Measurements from ENCODE around the gene HOXA7. TPM values are rescaled to one million over a fixed set of nuclear protein-coding genes. Genes with fewer than 3 reads are reported as not detected.
A peak's percentile ranks its signal among the peaks of the same experiment; 100 is the strongest.

Gene HOXA7
- polyA plus RNA-seq: 2.3 TPM
- long read RNA-seq, donor 1, partial matches to known transcripts: 0 of 4 reads
- long read RNA-seq, donor 1, other reads (novel, unspliced or antisense): 0 of 4 reads
- long read RNA-seq, donor 2: 0 reads
- long read RNA-seq, donor 3, transcript HOXA7-201 (2 exons, 2,018 nt): major isoform, 6 of 6 reads
- long read RNA-seq, donor 3, partial matches to known transcripts: 0 of 6 reads
- long read RNA-seq, donor 3, other reads (novel, unspliced or antisense): 0 of 6 reads
- long read RNA-seq, donor 4: 0 reads
- long read RNA-seq, donor 5, partial matches to known transcripts: 0 of 1 reads
- long read RNA-seq, donor 5, other reads (novel, unspliced or antisense): 0 of 1 reads
- long read RNA-seq, donor 6, partial matches to known transcripts: 0 of 1 reads
- long read RNA-seq, donor 6, other reads (novel, unspliced or antisense): 0 of 1 reads
- long read RNA-seq, donor 7, partial matches to known transcripts: 0 of 3 reads
- long read RNA-seq, donor 7, other reads (novel, unspliced or antisense): 0 of 3 reads
- long read RNA-seq, donor 8, transcript HOXA7-201 (2 exons, 2,018 nt): major isoform, 6 of 6 reads
- long read RNA-seq, donor 8, partial matches to known transcripts: 0 of 6 reads
- long read RNA-seq, donor 8, other reads (novel, unspliced or antisense): 0 of 6 reads
- long read RNA-seq, donor 9, partial matches to known transcripts: 0 of 2 reads
- long read RNA-seq, donor 9, other reads (novel, unspliced or antisense): 0 of 2 reads
- long read RNA-seq, donor 10, partial matches to known transcripts: 0 of 2 reads
- long read RNA-seq, donor 10, other reads (novel, unspliced or antisense): 0 of 2 reads
- long read RNA-seq, donor 11, partial matches to known transcripts: 0 of 3 reads
- long read RNA-seq, donor 11, other reads (novel, unspliced or antisense): 0 of 3 reads

GRCh38 chr7:27156508-27156898, at the start of gene HOXA7:
HOXA7 (minus strand) TSS chr7:27156675; CDS start chr7:27156545, 130 bp downstream.
- DNase-seq: no peak
- Histone ChIP-seq H3K27me3 (ENCODE audit: control insufficient read depth, insufficient read depth, low read length) (peaks cover 97% of the 10 kb centered on the region), H3K4me3 (ENCODE audit: low read length) (peak within 1 kb of the TSS; percentile 63), H3K36me3 (ENCODE audit: control insufficient read depth, insufficient read depth, low read length) (no peaks in the 10 kb centered on the region), H3K27ac (ENCODE audit: low read length) (peak within 1 kb of the TSS; percentile 69), H3K4me1 (ENCODE audit: control insufficient read depth, insufficient read depth, low read length) (peaks cover 17% of the 10 kb centered on the region), H3K9me3 (ENCODE audit: control insufficient read depth, low read depth, low read length) (peaks cover 26% of the 10 kb centered on the region)
- WGBS (ENCODE audit: insufficient coverage, low lambda C conversion rate): no CpG with 5 or more reads among the region's 33 CpGs

- peaks cover 30% of the 10 kb centered on the region for H3K4me1 ChIP-seq (ENCODE audit: control insufficient read depth, insufficient read depth, low read length)
- no peaks in the 10 kb centered on the region for H3K36me3 ChIP-seq (ENCODE audit: control insufficient read depth, insufficient read depth, low read length)
- H3K27ac ChIP-seq (ENCODE audit: low read length): no peak overlapping the region
- 0% methylated on average over 1 of the region's 52 CpGs for WGBS (ENCODE audit: insufficient coverage, low lambda C conversion rate)
- no peak for DNase-seq
- peaks cover 99% of the 10 kb centered on the region for H3K27me3 ChIP-seq (ENCODE audit: control insufficient read depth, insufficient read depth, low read length)
- no peak overlapping the region for H3K4me3 ChIP-seq (ENCODE audit: low read length)
- peaks cover 10% of the 10 kb centered on the region for H3K9me3 ChIP-seq (ENCODE audit: control insufficient read depth, low read depth, low read length)
Observed at GRCh38 chr7:27205325-27206280, 49.1 kb upstream of the HOXA7 start.

GRCh38 chr7:27204851-27205322, 48.4 kb upstream of the HOXA7 start:
- peaks cover 10% of the 10 kb centered on the region for H3K9me3 ChIP-seq (ENCODE audit: control insufficient read depth, low read depth, low read length)
- H3K27me3 ChIP-seq (ENCODE audit: control insufficient read depth, insufficient read depth, low read length): peaks cover 98% of the 10 kb centered on the region
- no CpG with 5 or more reads among the region's 41 CpGs for WGBS (ENCODE audit: insufficient coverage, low lambda C conversion rate)
- H3K27ac ChIP-seq (ENCODE audit: low read length): no peak overlapping the region
- peaks cover 27% of the 10 kb centered on the region for H3K4me1 ChIP-seq (ENCODE audit: control insufficient read depth, insufficient read depth, low read length)
- peak in 1 of 2 donors; percentile 30 for DNase-seq
- no peak overlapping the region for H3K4me3 ChIP-seq (ENCODE audit: low read length)
- no peaks in the 10 kb centered on the region for H3K36me3 ChIP-seq (ENCODE audit: control insufficient read depth, insufficient read depth, low read length)

GRCh38 chr7:27203964-27204594, 47.6 kb upstream of the HOXA7 start:
- H3K4me1 ChIP-seq (ENCODE audit: control insufficient read depth, insufficient read depth, low read length): peaks cover 20% of the 10 kb centered on the region
- no peak overlapping the region for H3K4me3 ChIP-seq (ENCODE audit: low read length)
- H3K27me3 ChIP-seq (ENCODE audit: control insufficient read depth, insufficient read depth, low read length): peaks cover 94% of the 10 kb centered on the region
- no peaks in the 10 kb centered on the region for H3K36me3 ChIP-seq (ENCODE audit: control insufficient read depth, insufficient read depth, low read length)
- no peak for DNase-seq
- no peak overlapping the region for H3K27ac ChIP-seq (ENCODE audit: low read length)
- no CpG with 5 or more reads among the region's 4 CpGs for WGBS (ENCODE audit: insufficient coverage, low lambda C conversion rate)
- H3K9me3 ChIP-seq (ENCODE audit: control insufficient read depth, low read depth, low read length): peaks cover 11% of the 10 kb centered on the region

- H3K4me3 ChIP-seq (ENCODE audit: low read length): no peak overlapping the region
- DNase-seq: no peak
- no peak overlapping the region for H3K27ac ChIP-seq (ENCODE audit: low read length)
- H3K27me3 ChIP-seq (ENCODE audit: control insufficient read depth, insufficient read depth, low read length): peaks cover 94% of the 10 kb centered on the region
- peaks cover 15% of the 10 kb centered on the region for H3K9me3 ChIP-seq (ENCODE audit: control insufficient read depth, low read depth, low read length)
- no peaks in the 10 kb centered on the region for H3K36me3 ChIP-seq (ENCODE audit: control insufficient read depth, insufficient read depth, low read length)
- no CpG with 5 or more reads among the region's 10 CpGs for WGBS (ENCODE audit: insufficient coverage, low lambda C conversion rate)
- peaks cover 20% of the 10 kb centered on the region for H3K4me1 ChIP-seq (ENCODE audit: control insufficient read depth, insufficient read depth, low read length)
Observed at GRCh38 chr7:27203365-27203953, 47.0 kb upstream of the HOXA7 start.

- Histone ChIP-seq H3K9me3 (ENCODE audit: control insufficient read depth, low read depth, low read length) (peaks cover 15% of the 10 kb centered on the region), H3K27ac (ENCODE audit: low read length) (no peak overlapping the region), H3K36me3 (ENCODE audit: control insufficient read depth, insufficient read depth, low read length) (no peaks in the 10 kb centered on the region), H3K4me1 (ENCODE audit: control insufficient read depth, insufficient read depth, low read length) (peaks cover 20% of the 10 kb centered on the region), H3K27me3 (ENCODE audit: control insufficient read depth, insufficient read depth, low read length) (peaks cover 94% of the 10 kb centered on the region), H3K4me3 (ENCODE audit: low read length) (no peak overlapping the region)
- no CpG with 5 or more reads among the region's 3 CpGs for WGBS (ENCODE audit: insufficient coverage, low lambda C conversion rate)
- no peak for DNase-seq
Observed at GRCh38 chr7:27202862-27203134, 46.3 kb upstream of the HOXA7 start.

GRCh38 chr7:27202018-27202861, 45.8 kb upstream of the HOXA7 start:
- H3K36me3 ChIP-seq (ENCODE audit: control insufficient read depth, insufficient read depth, low read length): no peaks in the 10 kb centered on the region
- H3K4me1 ChIP-seq (ENCODE audit: control insufficient read depth, insufficient read depth, low read length): peaks cover 20% of the 10 kb centered on the region
- no peak overlapping the region for H3K27ac ChIP-seq (ENCODE audit: low read length)
- WGBS (ENCODE audit: insufficient coverage, low lambda C conversion rate): no CpG with 5 or more reads among the region's 30 CpGs
- H3K9me3 ChIP-seq (ENCODE audit: control insufficient read depth, low read depth, low read length): peaks cover 15% of the 10 kb centered on the region
- DNase-seq: no peak
- peaks cover 95% of the 10 kb centered on the region for H3K27me3 ChIP-seq (ENCODE audit: control insufficient read depth, insufficient read depth, low read length)
- H3K4me3 ChIP-seq (ENCODE audit: low read length): no peak overlapping the region

- WGBS (ENCODE audit: insufficient coverage, low lambda C conversion rate): 20% methylated on average over 1 of the region's 4 CpGs
- H3K4me1 ChIP-seq (ENCODE audit: control insufficient read depth, insufficient read depth, low read length): peaks cover 20% of the 10 kb centered on the region
- H3K27me3 ChIP-seq (ENCODE audit: control insufficient read depth, insufficient read depth, low read length): peaks cover 91% of the 10 kb centered on the region
- H3K9me3 ChIP-seq (ENCODE audit: control insufficient read depth, low read depth, low read length): peaks cover 15% of the 10 kb centered on the region
- no peak for DNase-seq
- no peak overlapping the region for H3K4me3 ChIP-seq (ENCODE audit: low read length)
- no peak overlapping the region for H3K27ac ChIP-seq (ENCODE audit: low read length)
- H3K36me3 ChIP-seq (ENCODE audit: control insufficient read depth, insufficient read depth, low read length): no peaks in the 10 kb centered on the region
Observed at GRCh38 chr7:27201580-27202017, 45.1 kb upstream of the HOXA7 start.
